Esophagus muscularis mucosa (tissue), 3 donors: Measurements from ENCODE around the gene BCL2L11.

Experiments
- CTCF ChIP-seq, 3 experiments: fragments of 200-600 bp in 2 of 3; fragments of 450-650 bp in 1 of 3; sonication (generic) in 2 of 3; IDR thresholded peaks; one replicate each; pipeline ENCODE4 v1.5.1; 2017 to 2019; ENCODE audit warnings: antibody characterized with exemption in 3 of 3, mild to moderate bottlenecking in 2 of 3, moderate library complexity in 1 of 3
- POLR2A ChIP-seq: fragments of 450-650 bp; IDR thresholded peaks from one replicate; pipeline ENCODE4 v1.6.1; 2017; ENCODE audit warnings: antibody characterized with exemption, moderate library complexity, mild to moderate bottlenecking, low read depth
- POLR2AphosphoS5 ChIP-seq, 2 donors: sonication (generic); formaldehyde crosslinking; IDR thresholded peaks; one replicate each; pipeline ENCODE4 v1.6.1; 2017; ENCODE audit warnings: antibody characterized with exemption in 2 of 2

GRCh38 chr2:111173856-111174255 is 53.1 kb downstream of the BCL2L11 start:
- no peak for TF ChIP-seq CTCF (IDR thresholded peaks at IDR 0.05)
- TF ChIP-seq POLR2A: no peak
- TF ChIP-seq POLR2AphosphoS5 (IDR thresholded peaks at IDR 0.05): no peak
